Femur (tissue), 1 donor: ENCODE results near the gene ARHGAP22.
"Not testable (repeated sequence)": the region's sequence is repeated elsewhere in the genome, so short reads cannot be mapped to it uniquely, and the experiment has no call there.

Experiments used
- DNase-seq: peaks from one replicate; pipeline ENCODE4 v3.0.0-alpha.2; 2017

Gene ARHGAP22

GRCh38 chr10:48445932-48446331 lies 158.9 kb downstream of the ARHGAP22 start:
- no peak for DNase-seq

- DNase-seq, result no peak
Measured at GRCh38 chr10:48444861-48445841, 159.7 kb downstream of the ARHGAP22 start.

GRCh38 chr10:48444266-48444665 lies 160.6 kb downstream of the ARHGAP22 start:
- no peak for DNase-seq

GRCh38 chr10:48442809-48443177 lies 162.1 kb downstream of the ARHGAP22 start:
- DNase-seq, result no peak

- no peak for DNase-seq
Measured at GRCh38 chr10:48442090-48442808, 162.6 kb downstream of the ARHGAP22 start.

GRCh38 chr10:48440771-48441170 lies 164.1 kb downstream of the ARHGAP22 start:
- DNase-seq, result no peak

- DNase-seq, result peak; percentile 32
Measured at GRCh38 chr10:48439581-48440041, 165.3 kb downstream of the ARHGAP22 start.

GRCh38 chr10:48439031-48439430 lies 165.8 kb downstream of the ARHGAP22 start:
- no peak for DNase-seq

GRCh38 chr10:48437546-48437945 lies 167.3 kb downstream of the ARHGAP22 start:
- no peak for DNase-seq

GRCh38 chr10:48431871-48432270 lies 173.0 kb downstream of the ARHGAP22 start:
- DNase-seq, result no peak

GRCh38 chr10:48430402-48430993 lies 174.4 kb downstream of the ARHGAP22 start:
- DNase-seq, result no peak

- DNase-seq, result no peak
Measured at GRCh38 chr10:48429309-48429708, 175.6 kb downstream of the ARHGAP22 start.

GRCh38 chr10:48428896-48429295 lies 176.0 kb downstream of the ARHGAP22 start:
- no peak for DNase-seq

- no peak for DNase-seq
Measured at GRCh38 chr10:48423884-48424283, 181.0 kb downstream of the ARHGAP22 start.

- DNase-seq, result not testable (repeated sequence)
Measured at GRCh38 chr10:48421862-48422261, 183.0 kb downstream of the ARHGAP22 start.

- DNase-seq, result no peak
Measured at GRCh38 chr10:48419714-48420113, 185.2 kb downstream of the ARHGAP22 start.

- DNase-seq, result no peak
Measured at GRCh38 chr10:48418189-48418788, 186.6 kb downstream of the ARHGAP22 start.

GRCh38 chr10:48417374-48417773 lies 187.5 kb downstream of the ARHGAP22 start:
- no peak for DNase-seq

GRCh38 chr10:48416584-48417232 lies 188.2 kb downstream of the ARHGAP22 start:
- DNase-seq, result no peak

- no peak for DNase-seq
Measured at GRCh38 chr10:48414778-48415177, 190.1 kb downstream of the ARHGAP22 start.

- no peak for DNase-seq
Measured at GRCh38 chr10:48414160-48414559, 190.7 kb downstream of the ARHGAP22 start.

- DNase-seq, result no peak
Measured at GRCh38 chr10:48412933-48413332, 191.9 kb downstream of the ARHGAP22 start.
